Small intestine (tissue), 7 donors: ENCODE results near the gene KHK. TPM values are rescaled to one million over a fixed set of nuclear protein-coding genes. Genes with fewer than 3 reads are reported as not detected.

Experiments used
- DNase-seq, 2 donors: peaks; one replicate each; pipeline versions ENCODE4 v3.0.0 to v3.0.0-alpha.2; 2013
- FAIRE-seq: peaks from 2 replicates; lab custom pipeline; 2012; peaks lifted over from hg19 to GRCh38; lab: Jason Lieb, UNC
- H3K27ac ChIP-seq, 3 donors: one replicate each; pipeline ENCODE4 v1.5.1; 2013; ENCODE audit warnings: low read length in 2 of 3, mild to moderate bottlenecking in 2 of 3, control low read depth in 1 of 3, inconsistent platforms in 1 of 3, low read depth in 1 of 3, moderate library complexity in 1 of 3
- H3K27me3 ChIP-seq, 3 donors: one replicate each; pipeline ENCODE4 v1.6.1; 2013; ENCODE audit warnings: low read length in 3 of 3, inconsistent platforms in 1 of 3; ENCODE audit not compliant: control insufficient read depth in 3 of 3, insufficient read depth in 3 of 3
- H3K36me3 ChIP-seq, 3 donors: one replicate each; pipeline ENCODE4 v1.6.1; 2013; ENCODE audit warnings: low read length in 3 of 3, inconsistent platforms in 1 of 3, low read depth in 1 of 3, mild to moderate bottlenecking in 1 of 3, moderate library complexity in 1 of 3; ENCODE audit not compliant: control insufficient read depth in 3 of 3, insufficient read depth in 2 of 3
- H3K4me1 ChIP-seq, 3 donors: one replicate each; pipeline ENCODE4 v1.6.1; 2013; ENCODE audit warnings: low read length in 2 of 3, inconsistent platforms in 1 of 3, low read depth in 1 of 3, mild to moderate bottlenecking in 1 of 3, moderate library complexity in 1 of 3; ENCODE audit not compliant: control insufficient read depth in 3 of 3, insufficient read depth in 2 of 3
- H3K4me3 ChIP-seq, 3 donors: one replicate each; pipeline ENCODE4 v1.5.1; 2013; ENCODE audit warnings: low read length in 3 of 3, control low read depth in 1 of 3, inconsistent platforms in 1 of 3, low read depth in 1 of 3, mild to moderate bottlenecking in 1 of 3, moderate library complexity in 1 of 3
- H3K9me3 ChIP-seq, 2 donors: one replicate each; pipeline ENCODE4 v1.6.1; 2013; ENCODE audit warnings: low read depth in 1 of 2, low read length in 1 of 2; ENCODE audit not compliant: control insufficient read depth in 2 of 2, insufficient read depth in 1 of 2
- WGBS, 3 donors: extraction: QIAGEN DNeasy Blood & Tissue Kit; methylation state at CpG; one replicate each; pipeline ENCODE4 v1.1.7; 2013; 5-methylcytosine and 5-hydroxymethylcytosine counted together
- polyA plus RNA-seq, 4 donors: library from polyadenylated mRNA; stranded (reverse) in 3 of 4; unstranded in 1 of 4; fragments of 200-250 nt in 3 of 4; fragments of 120-200 nt in 1 of 4; gene quantifications; one replicate each; pipeline versions ENCODE4 v1.2.1 to v1.2.3, GENCODE V29; 2013
- donor health status: healthy with polysubstance abuse.
- donor health status: control.
- donor health status: control.
- donor health status: Bipolar disorder and iron deficiency.
- donor health status: healthy.

The KHK gene
- polyA plus RNA-seq, 4 donors, result 225 to 643 (median 399) TPM

DNA sequence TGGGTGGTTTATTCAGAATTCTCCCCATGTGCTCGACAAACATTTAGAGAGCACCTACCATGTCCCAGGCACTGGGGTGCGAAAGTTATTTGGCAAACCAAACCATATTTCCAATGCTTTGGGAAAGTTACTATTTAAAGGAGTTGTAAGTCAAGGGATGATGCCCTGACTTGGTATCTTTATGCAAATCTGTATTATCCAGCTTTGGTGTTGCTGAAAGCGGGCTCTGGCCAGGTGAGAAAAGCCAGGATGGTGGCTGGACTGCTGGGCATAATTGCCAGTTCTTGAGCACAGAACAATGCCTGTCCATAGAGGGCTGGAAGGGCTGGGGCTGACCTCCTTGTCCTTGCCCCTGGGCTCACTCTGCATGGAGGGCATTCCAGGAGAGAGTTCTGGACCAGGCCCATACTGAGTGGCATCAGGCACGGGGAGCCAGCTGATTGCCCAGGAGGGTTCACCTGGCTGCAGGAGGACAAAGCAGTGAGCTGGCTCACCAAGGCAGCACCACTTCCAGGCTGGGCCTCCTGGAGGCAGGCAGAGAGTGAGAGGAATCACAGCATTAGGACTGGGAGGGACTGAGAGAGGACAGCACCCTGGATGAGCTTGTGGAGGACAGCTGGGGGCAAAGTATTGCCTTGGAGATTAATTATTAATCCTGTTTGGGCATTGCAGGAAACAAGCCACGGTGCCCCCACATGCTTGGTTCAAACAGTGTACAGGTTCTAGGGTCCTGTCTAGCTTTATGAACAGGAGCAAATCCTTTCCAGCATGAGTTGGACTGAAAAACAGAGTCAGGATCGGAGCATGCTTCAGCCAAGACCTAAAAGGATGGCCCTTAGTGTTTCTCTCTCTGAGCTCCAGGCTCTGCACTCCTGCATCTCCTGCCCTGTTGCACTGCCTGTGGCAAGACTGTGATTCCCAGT lies 7.1 kb downstream of the KHK start:
- no peaks in the 10 kb centered on the region for H3K27me3 ChIP-seq
- WGBS, 3 donors, result 41 to 73% (median 52%) methylated on average over 6 of the region's 6 CpGs
- H3K27ac ChIP-seq, result peak overlapping the region; percentile 16 to 83 (median 79)
- H3K9me3 ChIP-seq, result no peaks in the 10 kb centered on the region
- peaks cover 0 to 80% (median 9%) of the 10 kb centered on the region in 3 donors for H3K36me3 ChIP-seq
- no peak overlapping the region for H3K4me3 ChIP-seq
- DNase-seq (peak; percentile 78 to 80), FAIRE-seq (no peak)
- peaks cover 0 to 69% (median 11%) of the 10 kb centered on the region in 3 donors for H3K4me1 ChIP-seq

DNA sequence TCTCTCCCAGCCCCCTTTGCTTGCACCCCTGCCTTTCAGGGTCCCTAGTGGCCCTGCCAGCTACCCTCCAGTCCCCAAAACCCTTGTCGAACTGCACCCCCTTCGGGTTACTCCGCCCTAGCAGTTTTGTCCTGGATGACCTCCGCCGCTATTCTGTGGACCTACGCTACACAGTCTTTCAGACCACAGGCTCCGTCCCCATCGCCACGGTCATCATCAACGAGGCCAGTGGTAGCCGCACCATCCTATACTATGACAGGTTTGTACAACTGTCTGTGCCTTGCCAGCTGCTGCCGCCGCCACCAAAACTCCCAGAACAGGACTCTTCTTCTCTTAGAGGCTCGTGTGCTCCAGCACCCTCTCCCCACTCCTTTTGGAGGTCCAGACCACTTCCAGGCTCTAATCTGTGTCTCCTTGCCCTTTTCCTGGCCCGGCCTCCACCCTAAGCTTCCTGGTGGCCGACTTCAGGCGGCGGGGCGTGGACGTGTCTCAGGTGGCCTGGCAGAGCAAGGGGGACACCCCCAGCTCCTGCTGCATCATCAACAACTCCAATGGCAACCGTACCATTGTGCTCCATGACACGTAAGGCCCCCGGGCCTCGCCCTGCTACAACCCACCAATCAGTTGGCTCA lies 7.9 kb downstream of the KHK start:
- H3K36me3 ChIP-seq, result peaks cover 0 to 80% (median 17%) of the 10 kb centered on the region in 3 donors
- FAIRE-seq, result no peak
- H3K27ac ChIP-seq, result peak overlapping the region in 2 of 3 donors; percentile 14 to 79
- 80 to 90% (median 85%) methylated on average over 24 of the region's 24 CpGs for WGBS, 3 donors
- no peaks in the 10 kb centered on the region for H3K9me3 ChIP-seq
- peaks cover 0 to 63% (median 11%) of the 10 kb centered on the region in 3 donors for H3K4me1 ChIP-seq
- H3K4me3 ChIP-seq, result no peak overlapping the region
- DNase-seq, result no peak
- no peaks in the 10 kb centered on the region for H3K27me3 ChIP-seq

DNA sequence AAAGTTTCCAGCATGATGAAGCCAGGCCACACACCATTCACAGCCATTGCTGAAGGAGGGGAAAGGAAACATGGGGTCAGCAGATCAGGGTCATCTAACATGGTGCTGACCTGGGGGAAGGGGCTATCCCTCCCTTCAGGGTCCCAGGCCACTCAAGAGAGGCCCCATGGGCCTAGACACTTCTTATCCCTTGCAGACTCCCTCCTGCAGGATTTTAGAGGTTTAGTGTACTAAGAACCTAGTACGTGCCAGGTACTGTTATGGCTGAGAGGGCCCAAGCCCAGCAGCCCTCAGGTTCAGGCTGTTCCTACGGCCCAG lies 8.8 kb downstream of the KHK start:
- peaks cover 0 to 61% (median 11%) of the 10 kb centered on the region in 3 donors for H3K4me1 ChIP-seq

DNA sequence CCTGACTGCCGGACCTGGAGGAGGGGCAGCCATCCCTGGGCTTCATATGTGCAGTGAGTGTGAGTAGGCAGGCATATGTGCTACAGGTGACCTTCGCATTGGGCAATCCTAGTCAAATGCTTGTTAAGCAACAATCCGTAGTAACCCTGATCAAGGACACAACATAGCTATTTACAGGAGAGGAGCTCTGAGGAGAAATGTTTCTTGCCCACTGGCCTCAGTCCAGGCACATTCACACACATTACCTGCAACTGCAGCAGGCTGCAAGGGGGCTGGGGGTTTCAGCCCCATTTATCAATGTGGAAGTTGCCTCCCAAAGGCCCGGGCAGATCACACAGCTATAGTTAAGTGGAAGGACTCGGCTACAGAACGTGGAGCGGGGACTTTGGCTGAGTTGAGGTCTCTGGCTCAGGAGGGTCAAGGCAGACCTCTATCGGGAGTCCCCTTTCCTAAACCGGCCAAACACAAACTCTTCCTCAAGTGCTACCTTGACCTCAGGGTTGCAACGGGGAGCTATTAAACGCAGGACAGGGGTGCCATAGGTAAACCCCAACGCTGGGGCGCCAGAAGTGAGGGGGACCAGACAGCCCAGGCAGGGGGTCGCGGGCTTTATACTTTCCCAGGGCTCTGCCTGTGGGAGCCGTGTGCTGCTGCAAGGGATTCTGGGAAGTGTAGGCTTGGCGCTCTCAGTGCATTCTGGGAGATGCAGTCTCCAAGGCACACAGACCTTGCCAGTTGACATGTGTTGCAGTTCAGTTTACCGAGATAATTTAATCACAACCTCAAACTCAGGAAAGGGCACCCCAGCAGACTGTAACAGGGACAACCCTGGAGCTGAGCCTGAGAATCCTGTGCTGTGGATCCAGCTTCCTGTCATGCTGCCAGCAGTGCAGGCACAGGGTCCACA lies 9.4 kb downstream of the KHK start:
- no peaks in the 10 kb centered on the region for H3K9me3 ChIP-seq
- peaks cover 2 to 88% (median 26%) of the 10 kb centered on the region in 3 donors for H3K36me3 ChIP-seq
- peak; percentile 74 to 78 for DNase-seq
- peaks cover 0 to 57% (median 11%) of the 10 kb centered on the region in 3 donors for H3K4me1 ChIP-seq
- no peaks in the 10 kb centered on the region for H3K27me3 ChIP-seq
- H3K4me3 ChIP-seq, result peak overlapping the region in 1 of 3 donors; percentile 9
- 33 to 53% (median 47%) methylated on average over 18 of the region's 18 CpGs for WGBS, 3 donors
- peak overlapping the region in 1 of 3 donors; percentile 79 for H3K27ac ChIP-seq
- FAIRE-seq, result no peak

More for the DNA sequence above, 8.8 kb downstream of the KHK start:
- Histone ChIP-seq H3K4me3 (no peak overlapping the region), H3K36me3 (peaks cover under 1 to 87% (median 25%) of the 10 kb centered on the region in 3 donors), H3K9me3 (no peaks in the 10 kb centered on the region), H3K27me3 (no peaks in the 10 kb centered on the region), H3K27ac (peak overlapping the region in 1 of 3 donors; percentile 79)
- 75 to 91% (median 83%) methylated on average over 2 of the region's 2 CpGs for WGBS, 3 donors
- DNase-seq (no peak), FAIRE-seq (no peak)

DNA sequence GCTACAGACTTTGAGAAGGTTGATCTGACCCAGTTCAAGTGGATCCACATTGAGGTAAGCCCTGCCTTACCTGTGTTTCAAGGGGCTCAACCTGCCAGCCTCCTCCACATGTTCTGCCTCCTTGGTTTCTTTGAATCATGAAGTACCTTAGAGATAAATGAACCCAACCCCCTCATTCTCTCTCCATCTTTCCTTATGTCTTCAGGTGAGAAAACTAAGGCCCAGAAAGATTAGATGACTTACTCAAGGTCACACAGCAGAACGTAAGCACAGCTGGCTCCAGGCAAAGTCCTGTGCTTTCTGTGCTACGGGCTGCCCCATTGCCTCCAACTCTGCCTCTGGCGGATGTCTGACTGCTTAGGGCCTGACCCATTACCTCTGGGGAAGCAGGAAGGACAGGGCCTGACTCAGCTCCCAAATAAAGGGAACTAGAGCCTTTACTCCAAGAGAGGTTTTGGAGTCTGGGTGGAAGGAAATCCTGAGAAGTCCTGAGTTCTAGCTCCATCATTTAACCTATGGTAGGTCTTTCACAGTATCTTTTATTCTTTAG lies 10.3 kb downstream of the KHK start:
- H3K36me3 ChIP-seq, result peaks cover 2 to 91% (median 26%) of the 10 kb centered on the region in 3 donors
- H3K4me1 ChIP-seq, result peaks cover 0 to 49% (median 11%) of the 10 kb centered on the region in 3 donors
- H3K9me3 ChIP-seq, result no peaks in the 10 kb centered on the region
- FAIRE-seq (no peak), DNase-seq (no peak)
- H3K27me3 ChIP-seq, result no peaks in the 10 kb centered on the region
- H3K27ac ChIP-seq, result peak overlapping the region in 1 of 3 donors; percentile 14
- H3K4me3 ChIP-seq, result no peak overlapping the region
- 63 to 73% (median 63%) methylated on average over 3 of the region's 3 CpGs for WGBS, 3 donors

DNA sequence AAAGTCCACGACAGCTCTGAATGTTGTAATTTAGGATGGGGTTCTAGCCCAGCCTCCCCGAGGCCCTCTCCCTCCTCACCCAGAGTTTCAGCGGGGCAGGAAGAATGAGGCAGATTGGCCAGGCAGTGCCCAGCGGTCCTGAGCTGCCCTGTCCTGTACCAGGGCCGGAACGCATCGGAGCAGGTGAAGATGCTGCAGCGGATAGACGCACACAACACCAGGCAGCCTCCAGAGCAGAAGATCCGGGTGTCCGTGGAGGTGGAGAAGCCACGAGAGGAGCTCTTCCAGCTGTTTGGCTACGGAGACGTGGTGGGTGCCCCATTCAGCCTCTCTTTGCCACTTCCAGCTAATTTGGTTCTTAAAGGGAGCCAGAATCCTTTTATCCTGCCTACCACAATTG lies 10.8 kb downstream of the KHK start:
- no peaks in the 10 kb centered on the region for H3K9me3 ChIP-seq
- WGBS, 3 donors, result 88 to 90% (median 89%) methylated on average over 12 to 14 of the region's 14 CpGs
- peak overlapping the region in 1 of 3 donors; percentile 14 for H3K27ac ChIP-seq
- H3K36me3 ChIP-seq, result peaks cover 2 to 91% (median 26%) of the 10 kb centered on the region in 3 donors
- H3K4me3 ChIP-seq, result no peak overlapping the region
- no peak for DNase-seq
- peaks cover 0 to 43% (median 11%) of the 10 kb centered on the region in 3 donors for H3K4me1 ChIP-seq
- FAIRE-seq, result no peak
- no peaks in the 10 kb centered on the region for H3K27me3 ChIP-seq

DNA sequence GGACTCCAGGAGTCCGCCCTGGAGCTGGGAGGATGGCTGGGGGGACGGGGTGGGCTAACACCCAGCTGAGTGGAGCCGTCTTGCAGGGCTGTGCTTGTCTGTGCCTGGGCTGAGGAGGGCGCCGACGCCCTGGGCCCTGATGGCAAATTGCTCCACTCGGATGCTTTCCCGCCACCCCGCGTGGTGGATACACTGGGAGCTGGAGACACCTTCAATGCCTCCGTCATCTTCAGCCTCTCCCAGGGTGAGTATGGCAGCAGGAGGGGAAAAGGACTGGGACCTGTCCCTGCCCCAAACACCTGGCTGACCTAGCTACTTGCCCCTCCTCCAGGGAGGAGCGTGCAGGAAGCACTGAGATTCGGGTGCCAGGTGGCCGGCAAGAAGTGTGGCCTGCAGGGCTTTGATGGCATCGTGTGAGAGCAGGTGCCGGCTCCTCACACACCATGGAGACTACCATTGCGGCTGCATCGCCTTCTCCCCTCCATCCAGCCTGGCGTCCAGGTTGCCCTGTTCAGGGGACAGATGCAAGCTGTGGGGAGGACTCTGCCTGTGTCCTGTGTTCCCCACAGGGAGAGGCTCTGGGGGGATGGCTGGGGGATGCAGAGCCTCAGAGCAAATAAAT lies 12.9 kb downstream of the KHK start:
- 91 to 93% (median 93%) methylated on average over 13 to 19 of the region's 19 CpGs for WGBS, 3 donors
- H3K36me3 ChIP-seq, result peaks cover 2 to 79% (median 26%) of the 10 kb centered on the region in 3 donors
- DNase-seq (no peak), FAIRE-seq (no peak)
- no peak overlapping the region for H3K27ac ChIP-seq
- peaks cover 0 to 22% (median 9%) of the 10 kb centered on the region in 3 donors for H3K4me1 ChIP-seq
- no peaks in the 10 kb centered on the region for H3K9me3 ChIP-seq
- H3K27me3 ChIP-seq, result no peaks in the 10 kb centered on the region
- H3K4me3 ChIP-seq, result no peak overlapping the region
